Measurements from ENCODE around the gene ST8SIA6. TPM values are rescaled to one million over a fixed set of nuclear protein-coding genes. Genes with fewer than 3 reads are reported as not detected.

ST8SIA6 gene
- total and polyA plus RNA-seq, 10 of the 15 experiments (the other 5 are each of a cell fraction or from before 2014, with no cell fraction given): 0.22 TPM; not detected in 9

- TF ChIP-seq CHD4 (IDR thresholded peaks at IDR 0.05): no peak
Measured at GRCh38 chr10:17354781-17355180, 99.6 kb downstream of the ST8SIA6 start (continued).

DNA sequence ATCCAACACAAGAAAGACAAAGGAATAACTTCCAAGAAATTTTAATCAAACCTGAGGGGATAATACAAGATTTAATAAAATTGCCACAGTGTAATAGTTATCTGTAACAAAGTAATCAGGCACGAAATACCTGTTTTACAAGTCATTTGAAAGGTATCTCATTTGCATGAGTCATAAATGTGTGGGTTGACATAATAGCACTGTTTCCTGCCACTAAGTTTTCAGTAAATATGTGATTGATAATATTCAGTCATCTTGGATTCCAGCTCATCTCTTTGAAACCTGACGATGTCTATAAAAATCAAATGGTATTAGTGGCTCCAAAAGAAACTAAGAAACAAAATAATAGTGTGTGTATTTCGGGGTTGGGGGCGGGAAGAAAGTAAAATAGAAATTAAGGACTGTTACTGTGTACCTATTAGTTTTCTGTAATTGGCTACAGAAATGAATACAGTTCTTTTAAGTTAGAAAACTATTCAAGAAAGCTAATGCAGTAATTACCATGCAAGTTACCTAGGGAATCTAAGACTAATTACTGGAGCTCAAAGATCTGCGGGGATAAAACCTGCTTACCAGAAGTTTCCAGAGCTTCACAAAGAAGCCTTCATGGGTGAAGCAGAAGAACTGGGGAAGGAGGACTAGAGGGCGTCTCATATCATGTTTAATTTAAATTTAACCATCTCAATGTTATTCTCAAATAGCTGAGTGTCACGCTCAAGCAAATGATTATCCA, 100.7 kb downstream of the ST8SIA6 start:
- H3K4me2 ChIP-seq (ENCODE audit: control insufficient read depth, insufficient read depth): no peak overlapping the region
- no peak for TF ChIP-seq IKZF2 (IDR thresholded peaks at IDR 0.05)
- ChIA-PET SMC1A (ENCODE audit: uncharacterized antibody, unreplicated experiment) (interaction anchor here (1.2 kb wide), 1 partner anchor 35 kb away, joined by 3 read pairs; no protein-coding TSS in a partner anchor), CTCF (interaction anchor here (2.1 kb wide), 1 partner anchor 23 kb away, joined by 7 read pairs; no protein-coding TSS in a partner anchor), RAD21 (ENCODE audit: unreplicated experiment) (no interaction called here), POLR2A (no interaction called here)
- H3K9ac ChIP-seq (ENCODE audit: control insufficient read depth, insufficient read depth, low read length): no peak overlapping the region
- no peaks in the 10 kb centered on the region for H3K4me1 ChIP-seq (ENCODE audit: control insufficient read depth, insufficient read depth, low read length)
- no peaks in the 10 kb centered on the region for H3K9me3 ChIP-seq (replicated peaks; ENCODE audit: control insufficient read depth, insufficient read depth, low read length)
- ATAC-seq (no peak), DNase-seq (ENCODE audit: low read depth, low spot score) (no peak), FAIRE-seq (no peak)
- no peak overlapping the region for H3K4me3 ChIP-seq
- in situ Hi-C loops (cut with MboI): no loop called here
- no peak overlapping the region for H2AFZ ChIP-seq (ENCODE audit: control insufficient read depth, low read depth, low read length)
- 11% methylated on average over 7 of the region's 7 CpGs for WGBS (ENCODE audit: insufficient coverage, insufficient replicate concordance, low lambda C conversion rate, missing lambda C conversion rate)
- no peaks in the 10 kb centered on the region for H3K79me2 ChIP-seq (ENCODE audit: control insufficient read depth, insufficient read depth, low read length)
- H4K20me1 ChIP-seq (ENCODE audit: control insufficient read depth, insufficient read depth): no peaks in the 10 kb centered on the region
- H3K36me3 ChIP-seq (ENCODE audit: control insufficient read depth in 2 of 2, insufficient read depth in 2 of 2, low read length in 1 of 2): no peaks in the 10 kb centered on the region
- intact Hi-C loops (cut with micrococcal nuclease; ENCODE audit: unreplicated experiment): no loop called here
- no peak overlapping the region for H3K27ac ChIP-seq (ENCODE audit: control insufficient read depth, insufficient read depth)
- H3K27me3 ChIP-seq (replicated peaks in 1 of 2; ENCODE audit: control insufficient read depth in 2 of 2, insufficient read depth in 2 of 2, low read length in 1 of 2): no peaks in the 10 kb centered on the region
- BruUV-seq (replicated peaks): no TSS peak

- CTCF ChIA-PET: interaction anchor here (0.6 to 2.1 kb wide), 3 partner anchors 24 to 422 kb away, joined by 3 to 7 read pairs (median 5); no protein-coding TSS in a partner anchor
- ATAC-seq (no peak), FAIRE-seq (no peak), DNase-seq (ENCODE audit: low read depth, low spot score) (no peak)
- Histone ChIP-seq H3K9ac (ENCODE audit: control insufficient read depth, insufficient read depth, low read length) (no peak overlapping the region), H3K27ac (ENCODE audit: control insufficient read depth, insufficient read depth) (no peak overlapping the region), H3K4me3 (no peak overlapping the region), H3K79me2 (ENCODE audit: control insufficient read depth, insufficient read depth, low read length) (no peaks in the 10 kb centered on the region), H2AFZ (ENCODE audit: control insufficient read depth, low read depth, low read length) (no peak overlapping the region), H4K20me1 (ENCODE audit: control insufficient read depth, insufficient read depth) (no peaks in the 10 kb centered on the region), H3K4me2 (ENCODE audit: control insufficient read depth, insufficient read depth) (no peak overlapping the region), H3K4me1 (ENCODE audit: control insufficient read depth, insufficient read depth, low read length) (no peaks in the 10 kb centered on the region), H3K36me3 (ENCODE audit: control insufficient read depth in 2 of 2, insufficient read depth in 2 of 2, low read length in 1 of 2) (no peaks in the 10 kb centered on the region), H3K27me3 (replicated peaks in 1 of 2; ENCODE audit: control insufficient read depth in 2 of 2, insufficient read depth in 2 of 2, low read length in 1 of 2) (no peaks in the 10 kb centered on the region), H3K9me3 (replicated peaks; ENCODE audit: control insufficient read depth, insufficient read depth, low read length) (no peaks in the 10 kb centered on the region)
- in situ Hi-C loops (cut with MboI) (no loop called here), intact Hi-C loops (cut with micrococcal nuclease; ENCODE audit: unreplicated experiment) (no loop called here)
- TF ChIP-seq PKNOX1 (IDR thresholded peaks at IDR 0.05) (no peak), E4F1 (IDR thresholded peaks at IDR 0.05; ENCODE audit: borderline replicate concordance, partially characterized antibody) (no peak), SMARCA5 (IDR thresholded peaks at IDR 0.05) (no peak)
- RAD21 ChIA-PET (ENCODE audit: unreplicated experiment): no interaction called here
- WGBS (ENCODE audit: insufficient coverage, insufficient replicate concordance, low lambda C conversion rate, missing lambda C conversion rate): 0% methylated on average over 2 of the region's 2 CpGs
- POLR2A ChIA-PET: no interaction called here
- no TSS peak for BruUV-seq (replicated peaks)
- SMC1A ChIA-PET (ENCODE audit: uncharacterized antibody, unreplicated experiment): interaction anchor here (1.2 kb wide), 1 partner anchor 36 kb away, joined by 3 read pairs; no protein-coding TSS in a partner anchor
Measured at GRCh38 chr10:17352583-17352982, 101.8 kb downstream of the ST8SIA6 start.

All from GM12878 (cell line).